Gastrocnemius medialis (tissue), 4 donors: Measurements from ENCODE around the gene MINDY4B.

Experiments
- CTCF ChIP-seq, 5 experiments: fragments of 450-650 bp in 3 of 5; fragments of 200-600 bp in 2 of 5; sonication (generic) in 2 of 5; IDR thresholded peaks in 4 of 5; conservative IDR thresholded peaks in 1 of 5; 1 replicate in 4 of 5; 2 replicates in 1 of 5; pipeline ENCODE4 v1.5.1; 2016 to 2019; ENCODE audit warnings: antibody characterized with exemption in 5 of 5, mild to moderate bottlenecking in 3 of 5, moderate library complexity in 3 of 5
- POLR2A ChIP-seq, 2 donors: fragments of 450-650 bp; IDR thresholded peaks; one replicate each; pipeline ENCODE4 v1.6.1; 2017; ENCODE audit warnings: antibody characterized with exemption in 2 of 2, mild to moderate bottlenecking in 2 of 2, moderate library complexity in 2 of 2

GRCh38 chr3:150878290-150878689 lies 26.9 kb downstream of the MINDY4B start:
- TF ChIP-seq POLR2A (IDR thresholded peaks at IDR 0.05) (no peak), CTCF (IDR thresholded peaks at IDR 0.05 in 4 of 5, conservative IDR thresholded peaks at IDR 0.05 in 1 of 5) (no peak)
